IPS-NIHi11 (cell line): Measurements from ENCODE around the gene QPCTL.
"Not testable (repeated sequence)": the region's sequence is repeated elsewhere in the genome, so short reads cannot be mapped to it uniquely, and the experiment has no call there.

Experiments
- DNase-seq: peaks from one replicate; pipeline ENCODE4 v3.0.0; 2012; ENCODE audit warnings: mixed read lengths, low spot score

The QPCTL gene

GRCh38 chr19:45676851-45677263 lies 15.6 kb upstream of the QPCTL start:
- DNase-seq: peak; percentile 60

DNA sequence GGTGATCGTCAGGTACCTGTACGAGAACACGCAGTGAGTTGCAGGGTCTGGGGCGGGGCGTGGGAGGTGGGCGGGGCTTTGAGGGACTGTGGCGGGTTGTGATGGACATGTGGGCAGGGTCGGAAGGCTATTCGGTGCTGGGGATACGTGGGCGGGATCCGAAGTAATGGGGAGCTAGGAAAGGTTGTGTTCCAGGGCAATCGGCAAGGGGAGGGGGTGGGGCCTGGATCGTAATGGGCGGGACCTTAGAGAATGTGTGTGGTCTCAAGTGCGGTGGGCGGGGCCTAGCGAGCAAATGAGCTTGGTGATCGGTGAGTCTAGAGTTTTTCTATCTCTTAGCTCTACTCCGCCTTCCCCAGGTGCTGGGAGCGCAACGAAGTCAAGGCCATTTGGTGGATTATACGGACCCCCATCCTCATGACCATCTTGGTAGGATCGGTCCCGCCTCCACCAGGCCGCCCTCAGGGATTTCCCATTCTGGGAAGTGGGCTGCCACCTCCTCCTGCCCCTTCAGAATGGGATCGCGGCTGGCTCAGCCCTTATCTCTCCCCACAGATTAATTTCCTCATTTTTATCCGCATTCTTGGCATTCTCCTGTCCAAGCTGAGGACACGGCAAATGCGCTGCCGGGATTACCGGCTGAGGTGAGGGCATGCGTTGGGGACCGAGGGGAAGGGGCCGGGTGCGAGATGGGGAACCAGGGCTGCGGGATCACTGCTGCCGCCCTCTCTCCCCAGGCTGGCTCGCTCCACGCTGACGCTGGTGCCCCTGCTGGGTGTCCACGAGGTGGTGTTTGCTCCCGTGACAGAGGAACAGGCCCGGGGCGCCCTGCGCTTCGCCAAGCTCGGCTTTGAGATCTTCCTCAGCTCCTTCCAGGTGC lies 14.9 kb upstream of the QPCTL start:
- peak; percentile 92 for DNase-seq

GRCh38 chr19:45681391-45682015 lies 11.0 kb upstream of the QPCTL start:
- peak; percentile 90 for DNase-seq

- DNase-seq: no peak
Observed at GRCh38 chr19:45682117-45682516, 10.3 kb upstream of the QPCTL start.

DNA sequence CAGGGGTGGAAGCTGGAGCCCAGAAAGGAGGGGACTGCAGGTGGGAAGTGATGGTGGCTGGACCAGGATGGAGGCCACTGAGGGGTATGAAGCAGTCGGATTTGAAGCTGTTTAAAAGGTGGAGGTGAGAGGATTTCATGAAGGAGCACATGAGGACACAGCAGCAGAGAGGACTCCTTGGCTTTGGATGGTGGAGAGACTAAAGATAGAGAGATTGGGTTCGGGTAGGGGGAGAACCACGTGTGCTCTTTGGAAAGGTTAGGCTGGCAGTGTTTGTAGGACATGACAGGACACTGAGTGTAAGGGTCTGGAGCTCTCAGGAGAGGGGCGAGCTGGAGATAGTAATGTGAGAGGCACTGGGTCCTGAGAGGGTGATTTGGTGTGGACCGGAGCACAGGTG lies 9.6 kb upstream of the QPCTL start:
- DNase-seq: no peak

DNA sequence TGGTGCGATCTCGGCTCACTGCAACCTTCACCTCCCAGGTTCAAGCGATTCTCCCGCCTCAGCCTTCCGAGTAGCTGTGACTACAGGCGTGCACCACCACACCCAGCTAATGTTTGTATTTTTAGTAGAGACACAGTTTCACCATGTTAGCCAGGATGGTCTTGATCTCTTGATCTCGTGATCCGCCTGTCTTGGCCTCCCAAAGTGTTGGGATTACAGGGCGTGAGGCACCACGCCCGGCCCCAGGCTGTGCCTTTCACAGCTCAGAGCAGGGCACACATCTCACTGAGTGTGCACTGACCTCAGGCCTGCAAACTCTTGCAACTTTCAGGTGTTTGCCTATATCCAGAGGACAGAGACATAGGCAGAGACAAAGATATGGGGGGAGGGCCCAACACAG lies 7.4 kb upstream of the QPCTL start:
- DNase-seq: not testable (repeated sequence)

GRCh38 chr19:45687599-45687998 lies 4.9 kb upstream of the QPCTL start:
- DNase-seq: no peak

DNA sequence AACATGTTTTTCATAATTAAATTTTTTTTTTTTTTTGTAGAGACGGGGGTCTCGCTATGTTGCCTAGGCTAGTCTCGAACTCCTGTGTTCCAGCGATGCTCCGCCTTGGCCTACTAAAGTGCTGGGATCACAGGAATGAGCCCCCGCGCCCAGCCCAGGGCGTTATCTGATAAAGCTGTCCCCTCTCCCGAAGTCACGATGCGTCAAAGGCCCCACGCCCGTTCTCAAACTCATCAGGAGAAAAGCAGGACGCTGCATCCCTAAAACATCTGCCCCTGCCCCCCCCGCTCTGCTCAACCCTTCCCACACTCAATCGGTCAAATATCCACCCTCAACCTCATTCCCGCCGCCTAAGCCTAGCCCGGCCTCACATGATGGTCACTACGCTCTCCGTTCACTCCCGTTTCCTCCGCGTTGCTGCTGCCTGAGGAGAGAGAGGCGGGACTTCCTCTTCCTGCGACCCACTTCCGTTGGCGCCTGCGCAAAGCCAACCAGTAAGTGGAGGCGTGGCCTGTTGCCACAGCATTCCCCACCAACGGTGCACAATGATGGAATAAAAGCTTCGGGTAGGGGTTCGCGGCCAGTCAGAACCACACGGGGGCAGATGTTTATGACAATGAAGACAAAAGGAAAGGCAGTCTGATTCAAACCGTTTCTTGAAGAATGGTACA lies 815 bp upstream of the QPCTL start, which contains the start of gene SNRPD2:
SNRPD2 (minus strand) TSS at position 438 of the 671 bp plus-strand sequence; CDS start at position 373, 65 bp downstream.
- peak; percentile 85 for DNase-seq

GRCh38 chr19:45693106-45693788 lies 781 bp downstream of the QPCTL start:
- DNase-seq: peak; percentile 84

DNA sequence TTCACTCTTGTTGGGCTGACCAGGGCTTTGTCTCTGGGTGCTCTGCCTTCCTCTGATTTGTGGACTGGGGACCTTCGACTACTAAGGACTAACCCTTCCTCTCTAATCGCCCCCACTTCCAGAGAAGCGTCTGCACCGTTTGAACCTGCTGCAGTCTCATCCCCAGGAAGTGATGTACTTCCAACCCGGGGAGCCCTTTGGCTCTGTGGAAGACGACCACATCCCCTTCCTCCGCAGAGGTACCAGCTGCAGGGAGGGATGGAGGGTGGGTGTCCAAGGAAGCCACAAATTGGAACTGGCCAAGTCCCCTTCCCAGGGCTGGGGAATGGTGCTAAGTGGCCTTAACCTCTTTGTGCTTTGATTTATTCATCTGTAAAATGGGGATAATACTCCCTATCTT lies 9.2 kb downstream of the QPCTL start:
- DNase-seq: no peak

GRCh38 chr19:45705115-45705514 lies 12.6 kb downstream of the QPCTL start:
- no peak for DNase-seq

DNA sequence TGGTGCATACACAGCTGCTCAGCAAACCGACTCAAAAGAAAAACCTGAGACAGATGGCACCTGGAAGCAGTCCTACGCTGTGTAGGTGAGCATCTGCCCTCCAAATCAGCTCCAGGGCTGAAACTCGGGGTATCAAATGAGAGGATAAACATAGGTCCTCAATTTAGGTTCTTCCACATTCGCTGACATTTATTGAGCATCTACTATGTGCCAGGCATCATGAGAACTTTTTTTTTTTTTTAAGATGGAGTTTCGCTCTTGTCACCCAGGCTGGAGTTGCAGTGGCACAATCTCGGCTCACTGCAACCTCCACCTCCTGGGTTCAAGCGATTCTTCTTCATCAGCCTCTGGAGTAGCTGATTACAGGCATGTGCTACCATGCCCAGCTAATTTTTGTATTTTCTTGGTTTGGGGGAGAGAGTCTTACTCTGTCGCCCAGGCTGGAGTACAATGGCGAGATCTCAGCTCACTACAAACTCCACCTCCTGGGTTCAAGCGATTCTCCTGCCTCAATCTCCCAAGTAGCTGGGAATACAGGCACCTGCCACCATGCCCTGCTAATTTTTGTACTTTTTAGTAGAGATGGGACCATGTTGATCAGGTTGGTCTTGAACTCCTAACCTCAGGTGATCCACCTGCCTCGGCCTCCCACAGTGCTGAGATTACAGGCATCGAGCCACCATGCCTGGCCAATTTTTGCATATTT lies 13.4 kb downstream of the QPCTL start:
- no peak for DNase-seq

- no peak for DNase-seq
Observed at GRCh38 chr19:45710356-45711130, 18.1 kb downstream of the QPCTL start.

GRCh38 chr19:45711851-45712698 lies 19.6 kb downstream of the QPCTL start:
- DNase-seq: no peak

DNA sequence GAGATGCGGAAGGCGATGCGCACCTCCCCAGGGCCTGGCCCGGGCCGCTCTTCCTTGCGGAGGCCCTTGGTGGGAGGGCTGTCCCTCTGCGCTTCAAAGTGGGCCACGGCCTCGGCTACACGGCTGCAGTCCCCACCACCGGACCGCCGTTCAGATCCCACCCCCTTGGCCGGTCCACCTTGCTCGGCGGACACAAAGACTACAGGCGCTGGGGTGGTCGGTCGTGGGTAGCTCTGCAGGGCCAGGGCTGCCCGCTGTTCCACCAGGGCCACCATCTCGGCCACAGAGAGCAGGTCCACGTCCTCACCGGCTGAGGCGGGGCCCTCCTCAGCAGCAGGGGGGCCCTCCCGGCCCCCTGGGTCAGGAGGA lies 20.2 kb downstream of the QPCTL start:
- DNase-seq: no peak

GRCh38 chr19:45713141-45713540 lies 20.7 kb downstream of the QPCTL start:
- no peak for DNase-seq

DNA sequence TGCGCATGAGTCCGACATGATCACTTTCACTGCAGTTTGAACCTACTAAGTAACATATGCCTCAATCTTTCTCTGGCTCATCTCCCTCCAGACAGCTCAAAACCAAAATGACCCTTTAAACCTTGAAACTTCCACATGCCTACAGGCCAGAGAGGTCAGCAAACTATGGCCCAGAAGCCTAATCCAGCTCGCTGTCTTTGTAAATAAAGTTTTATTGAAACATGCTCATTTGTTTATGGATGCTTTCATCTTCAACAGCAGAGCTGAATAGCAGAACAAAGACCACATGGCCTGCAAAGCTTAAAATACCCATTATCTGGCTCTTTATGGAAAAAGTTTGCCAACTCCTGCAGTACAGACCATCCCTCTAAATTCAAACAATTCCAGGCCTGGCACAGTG lies 22.7 kb downstream of the QPCTL start:
- no peak for DNase-seq

DNA sequence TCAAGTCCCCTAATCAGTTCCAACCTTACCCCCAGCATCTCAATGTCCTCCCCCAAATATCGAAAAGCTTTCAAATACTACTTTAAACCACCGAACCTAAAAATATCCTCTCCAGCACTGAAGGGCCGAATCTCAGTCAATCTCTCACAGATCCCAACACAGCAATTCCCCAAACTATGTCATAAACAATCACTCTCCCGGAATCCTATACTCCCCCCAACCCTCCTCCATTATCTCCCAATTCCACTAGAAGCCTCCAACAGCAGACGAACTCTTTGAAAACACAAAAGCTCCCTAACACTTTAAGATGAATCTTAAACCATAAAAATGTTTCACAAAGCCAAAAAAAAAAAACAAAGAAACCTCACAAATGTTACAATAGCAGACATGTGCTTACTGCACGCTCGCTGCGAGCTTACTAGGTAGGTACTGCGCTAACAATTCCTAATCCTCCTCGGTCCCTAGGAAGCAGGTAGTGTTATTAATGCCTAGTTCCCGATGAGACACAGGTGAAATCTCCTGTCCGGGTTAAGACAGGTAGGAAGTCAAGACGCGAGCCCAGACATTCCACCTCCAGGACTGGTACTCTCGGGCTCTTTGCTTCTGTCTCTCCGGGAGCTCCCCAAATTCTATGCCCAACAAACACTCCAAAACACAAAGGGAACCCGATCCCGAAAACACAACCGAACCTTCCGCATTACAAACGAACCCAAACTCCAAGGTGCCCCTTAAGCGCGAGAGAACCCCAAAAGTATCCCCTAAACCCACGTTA lies 24.1 kb downstream of the QPCTL start:
- peak; percentile 44 for DNase-seq
